Neural cell (in vitro differentiated cells): Measurements from ENCODE around the gene GRIP1. TPM values are rescaled to one million over a fixed set of nuclear protein-coding genes. Genes with fewer than 3 reads are reported as not detected.

Experiments used
- H2AFZ ChIP-seq: fragments of 200-600, 300-800 bp; sonication (generic), shearing (Covaris generic); 2 replicates; pipeline ENCODE4 v1.6.0; 2014; ENCODE audit warnings: low read depth, mild to moderate bottlenecking, antibody characterized with exemption, low read length, moderate library complexity
- H3F3A ChIP-seq: fragments of 200-600 bp; shearing (Covaris generic); 2 replicates; pipeline ENCODE4 v1.6.1; 2016; ENCODE audit warnings: mild to moderate bottlenecking, moderate library complexity, mixed read lengths, antibody characterized with exemption, low read length; ENCODE audit not compliant: insufficient read depth, poor library complexity, severe bottlenecking
- H3K27ac ChIP-seq: fragments of 200-600, 300-800 bp; sonication (generic), shearing (Covaris generic); 2 replicates; pipeline ENCODE4 v1.5.1; 2014; ENCODE audit warnings: mild to moderate bottlenecking, low read length, moderate library complexity
- H3K27me3 ChIP-seq: fragments of 300-800, 200-600 bp; sonication (generic), shearing (Covaris generic); 2 replicates; pipeline ENCODE4 v1.6.0; 2014; ENCODE audit warnings: mild to moderate bottlenecking, low read depth, low read length, moderate library complexity; ENCODE audit not compliant: insufficient read depth
- H3K36me3 ChIP-seq: fragments of 300-800, 200-600 bp; sonication (generic), shearing (Covaris generic); 2 replicates; pipeline ENCODE4 v1.5.1; 2014; ENCODE audit warnings: mild to moderate bottlenecking, antibody characterized with exemption, low read length, moderate library complexity; ENCODE audit not compliant: insufficient read depth
- H3K4me2 ChIP-seq: fragments of 300-800, 200-600 bp; sonication (generic), shearing (Covaris generic); 2 replicates; pipeline ENCODE4 v1.6.0; 2014; ENCODE audit warnings: mild to moderate bottlenecking, low read length
- H3K4me3 ChIP-seq: fragments of 300-800, 200-600 bp; sonication (generic), shearing (Covaris generic); 2 replicates; pipeline ENCODE4 v1.5.1; 2014; ENCODE audit warnings: mild to moderate bottlenecking, low read length, moderate library complexity
- H3K79me2 ChIP-seq: fragments of 200-600 bp; shearing (Covaris generic); replicated peaks from 2 replicates; pipeline ENCODE4 v1.6.0; 2014; ENCODE audit warnings: mild to moderate bottlenecking, low read length, moderate library complexity; ENCODE audit not compliant: insufficient read depth
- H3K9ac ChIP-seq: fragments of 300-800, 200-600 bp; sonication (generic), shearing (Covaris generic); 2 replicates; pipeline ENCODE4 v1.6.1; 2016; ENCODE audit warnings: mild to moderate bottlenecking, low read length, mixed read lengths
- H3K9me2 ChIP-seq: fragments of 200-600 bp; shearing (Covaris generic); 2 replicates; pipeline ENCODE4 v1.6.1; 2016; ENCODE audit warnings: mild to moderate bottlenecking, low read length, mixed read lengths; ENCODE audit not compliant: insufficient read depth
- H3K9me3 ChIP-seq: fragments of 200-600, 300-800 bp; sonication (generic), shearing (Covaris generic); 2 replicates; pipeline ENCODE4 v1.6.1; 2016; ENCODE audit warnings: mild to moderate bottlenecking, mixed run types, low read length, moderate library complexity, mixed read lengths
- H4K20me1 ChIP-seq: fragments of 200-600 bp; shearing (Covaris generic); 2 replicates; pipeline ENCODE4 v1.6.1; 2016; ENCODE audit warnings: mild to moderate bottlenecking, mixed run types; ENCODE audit not compliant: insufficient read depth
- EP300 ChIP-seq: fragments of 450-650 bp; conservative IDR thresholded peaks from 2 replicates; pipeline ENCODE4 v1.6.1; 2014; ENCODE audit warnings: antibody characterized with exemption, mild to moderate bottlenecking, moderate library complexity; ENCODE audit not compliant: poor library complexity, severe bottlenecking
- EZH2 ChIP-seq: fragments of 200-600, 300-800 bp; shearing (Covaris generic), sonication (generic); IDR thresholded peaks from 2 replicates; pipeline ENCODE4 v1.6.1; 2014; ENCODE audit warnings: antibody characterized with exemption, low read length, borderline replicate concordance, mild to moderate bottlenecking; ENCODE audit not compliant: insufficient read depth, poor library complexity, severe bottlenecking
- MXI1 ChIP-seq: fragments of 450-650 bp; conservative IDR thresholded peaks from 2 replicates; pipeline ENCODE4 v1.6.1; 2014; ENCODE audit warnings: antibody characterized with exemption, mild to moderate bottlenecking; ENCODE audit not compliant: poor library complexity, severe bottlenecking
- POLR2AphosphoS5 ChIP-seq: IDR thresholded peaks from 2 replicates; pipeline ENCODE4 v1.6.1; 2012
- RAD21 ChIP-seq: fragments of 450-650 bp; conservative IDR thresholded peaks from 2 replicates; pipeline ENCODE4 v1.6.1; 2014; ENCODE audit warnings: antibody characterized with exemption, mild to moderate bottlenecking, moderate library complexity
- SMC3 ChIP-seq: fragments of 450-650 bp; conservative IDR thresholded peaks from 2 replicates; pipeline ENCODE4 v1.6.1; 2014; ENCODE audit warnings: antibody characterized with exemption, mild to moderate bottlenecking, moderate library complexity; ENCODE audit not compliant: poor library complexity
- TAF1 ChIP-seq: IDR thresholded peaks from 2 replicates; pipeline ENCODE4 v1.6.1; 2012; ENCODE audit warnings: low read depth
- polyA plus RNA-seq: library from polyadenylated mRNA; depleted of rRNA; stranded (reverse); fragments of >200 nt; gene quantifications from 2 replicates; pipeline ENCODE4 v1.2.3, GENCODE V29; 2014
- TF ChIP-seq, protein P1 (sequence below): IDR thresholded peaks from 2 replicates; pipeline ENCODE4 v1.6.1; 2012; ENCODE audit warnings: borderline replicate concordance
- TF ChIP-seq, protein P2 (sequence below): fragments of 450-650 bp; IDR thresholded peaks from 2 replicates; pipeline ENCODE4 v1.5.1; 2014; ENCODE audit warnings: antibody characterized with exemption, mild to moderate bottlenecking, moderate library complexity; ENCODE audit not compliant: poor library complexity, severe bottlenecking

GRIP1 gene
- polyA plus RNA-seq, 1 donor from 2014 or later = 41.1 TPM

DNA sequence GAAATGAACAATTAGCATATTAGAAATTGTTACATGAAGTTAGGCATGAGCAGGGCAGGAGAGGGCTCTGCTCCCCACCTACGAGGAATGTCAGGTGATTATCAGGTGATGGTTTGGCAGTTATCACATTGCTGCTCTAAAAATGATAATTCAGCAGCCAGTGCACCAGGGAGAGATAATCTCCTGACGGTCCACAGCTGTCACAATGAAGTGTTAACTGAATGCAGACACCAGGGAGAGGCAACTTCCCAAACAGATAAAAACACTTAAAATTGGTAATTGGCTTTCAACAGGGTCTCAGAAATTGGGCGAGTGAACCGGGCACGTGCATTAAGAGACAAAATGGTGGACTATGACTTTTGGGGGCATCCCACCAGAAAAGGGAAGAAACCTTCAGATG lies 176.0 kb downstream of the GRIP1 start:
- Histone ChIP-seq H3K36me3 (no peaks in the 10 kb centered on the region), H4K20me1 (no peaks in the 10 kb centered on the region), H3K4me2 (no peak overlapping the region), H3K4me3 (no peak overlapping the region), H3K9me3 (no peaks in the 10 kb centered on the region), H3K9me2 (no peaks in the 10 kb centered on the region), H3K27ac (no peak overlapping the region), H3K27me3 (no peaks in the 10 kb centered on the region), H2AFZ (no peak overlapping the region), H3K79me2 (no peaks in the 10 kb centered on the region), H3K9ac (no peak overlapping the region), H3F3A (no peaks in the 10 kb centered on the region)
- TF ChIP-seq, protein P1, sequence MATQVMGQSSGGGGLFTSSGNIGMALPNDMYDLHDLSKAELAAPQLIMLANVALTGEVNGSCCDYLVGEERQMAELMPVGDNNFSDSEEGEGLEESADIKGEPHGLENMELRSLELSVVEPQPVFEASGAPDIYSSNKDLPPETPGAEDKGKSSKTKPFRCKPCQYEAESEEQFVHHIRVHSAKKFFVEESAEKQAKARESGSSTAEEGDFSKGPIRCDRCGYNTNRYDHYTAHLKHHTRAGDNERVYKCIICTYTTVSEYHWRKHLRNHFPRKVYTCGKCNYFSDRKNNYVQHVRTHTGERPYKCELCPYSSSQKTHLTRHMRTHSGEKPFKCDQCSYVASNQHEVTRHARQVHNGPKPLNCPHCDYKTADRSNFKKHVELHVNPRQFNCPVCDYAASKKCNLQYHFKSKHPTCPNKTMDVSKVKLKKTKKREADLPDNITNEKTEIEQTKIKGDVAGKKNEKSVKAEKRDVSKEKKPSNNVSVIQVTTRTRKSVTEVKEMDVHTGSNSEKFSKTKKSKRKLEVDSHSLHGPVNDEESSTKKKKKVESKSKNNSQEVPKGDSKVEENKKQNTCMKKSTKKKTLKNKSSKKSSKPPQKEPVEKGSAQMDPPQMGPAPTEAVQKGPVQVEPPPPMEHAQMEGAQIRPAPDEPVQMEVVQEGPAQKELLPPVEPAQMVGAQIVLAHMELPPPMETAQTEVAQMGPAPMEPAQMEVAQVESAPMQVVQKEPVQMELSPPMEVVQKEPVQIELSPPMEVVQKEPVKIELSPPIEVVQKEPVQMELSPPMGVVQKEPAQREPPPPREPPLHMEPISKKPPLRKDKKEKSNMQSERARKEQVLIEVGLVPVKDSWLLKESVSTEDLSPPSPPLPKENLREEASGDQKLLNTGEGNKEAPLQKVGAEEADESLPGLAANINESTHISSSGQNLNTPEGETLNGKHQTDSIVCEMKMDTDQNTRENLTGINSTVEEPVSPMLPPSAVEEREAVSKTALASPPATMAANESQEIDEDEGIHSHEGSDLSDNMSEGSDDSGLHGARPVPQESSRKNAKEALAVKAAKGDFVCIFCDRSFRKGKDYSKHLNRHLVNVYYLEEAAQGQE = no peak
- no peak for TF ChIP-seq MXI1
- no peak for TF ChIP-seq TAF1
- TF ChIP-seq, protein P2, sequence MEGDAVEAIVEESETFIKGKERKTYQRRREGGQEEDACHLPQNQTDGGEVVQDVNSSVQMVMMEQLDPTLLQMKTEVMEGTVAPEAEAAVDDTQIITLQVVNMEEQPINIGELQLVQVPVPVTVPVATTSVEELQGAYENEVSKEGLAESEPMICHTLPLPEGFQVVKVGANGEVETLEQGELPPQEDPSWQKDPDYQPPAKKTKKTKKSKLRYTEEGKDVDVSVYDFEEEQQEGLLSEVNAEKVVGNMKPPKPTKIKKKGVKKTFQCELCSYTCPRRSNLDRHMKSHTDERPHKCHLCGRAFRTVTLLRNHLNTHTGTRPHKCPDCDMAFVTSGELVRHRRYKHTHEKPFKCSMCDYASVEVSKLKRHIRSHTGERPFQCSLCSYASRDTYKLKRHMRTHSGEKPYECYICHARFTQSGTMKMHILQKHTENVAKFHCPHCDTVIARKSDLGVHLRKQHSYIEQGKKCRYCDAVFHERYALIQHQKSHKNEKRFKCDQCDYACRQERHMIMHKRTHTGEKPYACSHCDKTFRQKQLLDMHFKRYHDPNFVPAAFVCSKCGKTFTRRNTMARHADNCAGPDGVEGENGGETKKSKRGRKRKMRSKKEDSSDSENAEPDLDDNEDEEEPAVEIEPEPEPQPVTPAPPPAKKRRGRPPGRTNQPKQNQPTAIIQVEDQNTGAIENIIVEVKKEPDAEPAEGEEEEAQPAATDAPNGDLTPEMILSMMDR = no peak
- no peak for TF ChIP-seq EP300
- TF ChIP-seq RAD21 = no peak
- TF ChIP-seq POLR2AphosphoS5 = no peak
- no peak for TF ChIP-seq EZH2
- TF ChIP-seq SMC3 = no peak

DNA sequence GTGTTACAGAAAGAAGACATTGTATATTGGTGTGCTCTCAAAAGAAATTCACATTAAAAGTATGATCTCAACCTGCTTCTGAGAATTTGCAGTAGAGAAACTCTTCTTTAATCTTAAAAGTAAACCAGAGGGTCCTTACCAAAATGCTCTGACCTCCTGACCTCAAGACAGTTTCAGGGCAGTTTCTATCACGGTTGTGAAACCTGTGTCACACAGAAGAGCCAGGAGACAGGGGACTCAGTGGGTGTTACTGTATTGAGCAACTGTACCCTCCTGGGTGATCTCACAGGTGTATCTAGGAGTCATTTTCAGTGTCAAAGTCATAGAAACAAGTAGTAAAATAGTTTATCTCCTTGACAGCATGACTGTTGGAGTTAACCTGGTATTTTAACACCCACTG lies 178.0 kb downstream of the GRIP1 start:
- no peak overlapping the region for H3K27ac ChIP-seq
- H3K9me2 ChIP-seq = no peaks in the 10 kb centered on the region
- H3K79me2 ChIP-seq = no peaks in the 10 kb centered on the region
- no peak overlapping the region for H3K9ac ChIP-seq
- no peaks in the 10 kb centered on the region for H3K36me3 ChIP-seq
- no peak overlapping the region for H3K4me3 ChIP-seq
- H3F3A ChIP-seq = no peaks in the 10 kb centered on the region
- TF ChIP-seq EZH2 = no peak
- no peak overlapping the region for H2AFZ ChIP-seq
- no peaks in the 10 kb centered on the region for H3K27me3 ChIP-seq
- H3K4me2 ChIP-seq = no peak overlapping the region
- H4K20me1 ChIP-seq = no peaks in the 10 kb centered on the region
- H3K9me3 ChIP-seq = no peaks in the 10 kb centered on the region

DNA sequence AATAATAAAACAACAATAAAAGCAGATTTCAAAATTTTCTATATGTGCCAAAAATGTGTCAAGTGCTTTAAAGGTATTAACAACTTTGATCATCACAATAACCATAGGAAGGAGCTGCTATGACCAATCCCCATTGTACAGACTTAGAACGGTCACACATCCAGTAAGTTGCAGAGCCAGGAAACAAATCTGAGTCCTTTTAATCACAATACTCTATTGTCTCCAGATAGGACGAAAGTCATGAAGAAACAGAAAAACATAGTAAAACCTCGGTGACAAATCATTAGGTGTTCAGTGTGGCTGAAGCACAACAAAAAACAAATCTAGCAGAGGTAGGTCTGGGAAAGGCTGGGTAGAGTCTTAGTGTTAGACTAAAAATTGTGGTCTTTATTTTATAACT lies 178.8 kb downstream of the GRIP1 start:
- Histone ChIP-seq H3K4me2 (no peak overlapping the region), H3K9me2 (no peaks in the 10 kb centered on the region), H3K79me2 (no peaks in the 10 kb centered on the region), H3K27ac (no peak overlapping the region), H3K4me3 (no peak overlapping the region), H3K9me3 (no peaks in the 10 kb centered on the region), H3K27me3 (no peaks in the 10 kb centered on the region), H4K20me1 (no peaks in the 10 kb centered on the region), H2AFZ (no peak overlapping the region), H3K9ac (no peak overlapping the region), H3K36me3 (no peaks in the 10 kb centered on the region), H3F3A (no peaks in the 10 kb centered on the region)
- no peak for TF ChIP-seq MXI1
- no peak for TF ChIP-seq TAF1
- TF ChIP-seq, protein P1 = no peak
- TF ChIP-seq POLR2AphosphoS5 = no peak
- TF ChIP-seq, protein P2 = no peak
- TF ChIP-seq EP300 = no peak
- TF ChIP-seq RAD21 = no peak
